ENCODE data around the gene KCNN4. TPM values are rescaled to one million over a fixed set of nuclear protein-coding genes. Genes with fewer than 3 reads are reported as not detected.

Gene KCNN4
- total RNA-seq, 5 donors from 2014 or later (not counting 1 experiment from before 2014, with no cell fraction given): 21.9 to 90.1 (median 37.6) TPM

- CTCF ChIA-PET: no interaction called here
- H3K4me3 Mint-ChIP-seq: peak overlapping the region; percentile 63 to 83 (median 64)
- H3K27ac Mint-ChIP-seq: peak overlapping the region; percentile 97 to 98
- Histone ChIP-seq H3K27me3 (replicated peaks in 1 of 2; ENCODE audit: control insufficient read depth in 2 of 2, extremely low read depth in 1 of 2, insufficient read depth in 2 of 2, low read length in 1 of 2) (no peaks in the 10 kb centered on the region), H3K9me3 (no peaks in the 10 kb centered on the region), H3K27ac (ENCODE audit: low read length) (peak overlapping the region; percentile 71), H3K4me1 (ENCODE audit: control insufficient read depth in 1 of 2, extremely low read depth in 1 of 2, insufficient read depth in 2 of 2, low read length in 2 of 2) (peaks cover 17 to 66% of the 10 kb centered on the region in 2 experiments), H3K36me3 (ENCODE audit: control insufficient read depth in 2 of 2, extremely low read depth in 1 of 2, insufficient read depth in 1 of 2, low read length in 1 of 2) (no peaks in the 10 kb centered on the region), H3K4me3 (ENCODE audit: control insufficient read depth in 1 of 2, extremely low read depth in 1 of 2, low read length in 1 of 2) (no peak overlapping the region)
- H3K4me1 Mint-ChIP-seq: peaks cover 57 to 60% (median 59%) of the 10 kb centered on the region in 3 donors
- DNase-seq (no peak), ATAC-seq (replicated peaks in 1 of 4) (no peak)
- WGBS (ENCODE audit: insufficient coverage): 80% methylated on average over 8 of the region's 8 CpGs
- H3K9me3 Mint-ChIP-seq: no peaks in the 10 kb centered on the region
- no peaks in the 10 kb centered on the region for H3K36me3 Mint-ChIP-seq
- H3K27me3 Mint-ChIP-seq: no peaks in the 10 kb centered on the region
- POLR2A ChIA-PET: no interaction called here
Observed at GRCh38 chr19:43783636-43784035, 2.9 kb upstream of the KCNN4 start.

GRCh38 chr19:43782689-43783231 lies 2.0 kb upstream of the KCNN4 start:
- POLR2A ChIA-PET: no interaction called here
- Histone ChIP-seq H3K36me3 (ENCODE audit: control insufficient read depth in 2 of 2, extremely low read depth in 1 of 2, insufficient read depth in 1 of 2, low read length in 1 of 2) (no peaks in the 10 kb centered on the region), H3K4me1 (ENCODE audit: control insufficient read depth in 1 of 2, extremely low read depth in 1 of 2, insufficient read depth in 2 of 2, low read length in 2 of 2) (peaks cover 23 to 75% of the 10 kb centered on the region in 2 experiments), H3K9me3 (no peaks in the 10 kb centered on the region), H3K27ac (ENCODE audit: low read length) (no peak overlapping the region), H3K27me3 (replicated peaks in 1 of 2; ENCODE audit: control insufficient read depth in 2 of 2, extremely low read depth in 1 of 2, insufficient read depth in 2 of 2, low read length in 1 of 2) (no peaks in the 10 kb centered on the region), H3K4me3 (ENCODE audit: control insufficient read depth in 1 of 2, extremely low read depth in 1 of 2, low read length in 1 of 2) (peak overlapping the region in 1 of 2 donors; percentile 11)
- H3K27ac Mint-ChIP-seq: peak overlapping the region; percentile 85 to 95
- 94% methylated on average over 18 of the region's 24 CpGs for WGBS (ENCODE audit: insufficient coverage)
- H3K4me3 Mint-ChIP-seq: peak overlapping the region; percentile 2 to 83 (median 82)
- no peaks in the 10 kb centered on the region for H3K27me3 Mint-ChIP-seq
- ATAC-seq (replicated peaks in 1 of 4) (no peak), DNase-seq (no peak)
- CTCF ChIA-PET: no interaction called here
- H3K9me3 Mint-ChIP-seq: no peaks in the 10 kb centered on the region
- peaks cover 65 to 69% (median 67%) of the 10 kb centered on the region in 3 donors for H3K4me1 Mint-ChIP-seq
- no peaks in the 10 kb centered on the region for H3K36me3 Mint-ChIP-seq

- Histone ChIP-seq H3K4me3 (ENCODE audit: control insufficient read depth in 1 of 2, extremely low read depth in 1 of 2, low read length in 1 of 2) (peak overlapping the region in 1 of 2 donors; percentile 11), H3K4me1 (ENCODE audit: control insufficient read depth in 1 of 2, extremely low read depth in 1 of 2, insufficient read depth in 2 of 2, low read length in 2 of 2) (peaks cover 26 to 79% of the 10 kb centered on the region in 2 experiments), H3K9me3 (no peaks in the 10 kb centered on the region), H3K36me3 (ENCODE audit: control insufficient read depth in 2 of 2, extremely low read depth in 1 of 2, insufficient read depth in 1 of 2, low read length in 1 of 2) (no peaks in the 10 kb centered on the region), H3K27ac (ENCODE audit: low read length) (no peak overlapping the region), H3K27me3 (replicated peaks in 1 of 2; ENCODE audit: control insufficient read depth in 2 of 2, extremely low read depth in 1 of 2, insufficient read depth in 2 of 2, low read length in 1 of 2) (no peaks in the 10 kb centered on the region)
- peak overlapping the region; percentile 2 to 83 (median 82) for H3K4me3 Mint-ChIP-seq
- ATAC-seq (replicated peaks in 1 of 4) (no peak), DNase-seq (no peak)
- H3K9me3 Mint-ChIP-seq: no peaks in the 10 kb centered on the region
- H3K27me3 Mint-ChIP-seq: no peaks in the 10 kb centered on the region
- peaks cover 70 to 74% (median 72%) of the 10 kb centered on the region in 3 donors for H3K4me1 Mint-ChIP-seq
- POLR2A ChIA-PET: no interaction called here
- peak overlapping the region; percentile 85 to 95 for H3K27ac Mint-ChIP-seq
- WGBS (ENCODE audit: insufficient coverage): 75% methylated on average over 4 of the region's 8 CpGs
- no peaks in the 10 kb centered on the region for H3K36me3 Mint-ChIP-seq
- CTCF ChIA-PET: no interaction called here
Observed at GRCh38 chr19:43782311-43782660, 1.5 kb upstream of the KCNN4 start.

GRCh38 chr19:43781630-43782310 lies 997 bp upstream of the KCNN4 start:
- H3K27me3 Mint-ChIP-seq: no peaks in the 10 kb centered on the region
- H3K4me3 Mint-ChIP-seq: peak overlapping the region; percentile 73 to 83 (median 82)
- H3K4me1 Mint-ChIP-seq: peaks cover 75 to 79% (median 76%) of the 10 kb centered on the region in 3 donors
- Histone ChIP-seq H3K4me3 (ENCODE audit: control insufficient read depth in 1 of 2, extremely low read depth in 1 of 2, low read length in 1 of 2) (no peak overlapping the region), H3K4me1 (ENCODE audit: control insufficient read depth in 1 of 2, extremely low read depth in 1 of 2, insufficient read depth in 2 of 2, low read length in 2 of 2) (peaks cover 31 to 85% of the 10 kb centered on the region in 2 experiments), H3K27ac (ENCODE audit: low read length) (no peak overlapping the region), H3K9me3 (no peaks in the 10 kb centered on the region), H3K27me3 (replicated peaks in 1 of 2; ENCODE audit: control insufficient read depth in 2 of 2, extremely low read depth in 1 of 2, insufficient read depth in 2 of 2, low read length in 1 of 2) (no peaks in the 10 kb centered on the region), H3K36me3 (ENCODE audit: control insufficient read depth in 2 of 2, extremely low read depth in 1 of 2, insufficient read depth in 1 of 2, low read length in 1 of 2) (no peaks in the 10 kb centered on the region)
- H3K27ac Mint-ChIP-seq: peak overlapping the region; percentile 86 to 95
- CTCF ChIA-PET: no interaction called here
- WGBS (ENCODE audit: insufficient coverage): 73% methylated on average over 13 of the region's 14 CpGs
- H3K9me3 Mint-ChIP-seq: no peaks in the 10 kb centered on the region
- H3K36me3 Mint-ChIP-seq: no peaks in the 10 kb centered on the region
- POLR2A ChIA-PET: no interaction called here
- DNase-seq: no peak
- no peak for ATAC-seq (replicated peaks in 1 of 4)

GRCh38 chr19:43779820-43780219 lies 953 bp downstream of the KCNN4 start:
- H3K27ac ChIP-seq (ENCODE audit: low read length): peak overlapping the region; percentile 48
- ChIA-PET POLR2A (no interaction called here), CTCF (interaction anchor here in 1 of 2 donors (1.1 to 2.8 kb wide), 2 partner anchors 35 to 111 kb away, joined by 5 to 8 read pairs; no protein-coding TSS in a partner anchor)
- H3K36me3 Mint-ChIP-seq: peaks cover 4% of the 10 kb centered on the region
- H3K4me1 Mint-ChIP-seq: peaks cover 80 to 91% (median 86%) of the 10 kb centered on the region in 3 donors
- no CpG with 5 or more reads among the region's 3 CpGs for WGBS (ENCODE audit: insufficient coverage)
- ATAC-seq (replicated peaks in 1 of 4) (no peak), DNase-seq (no peak)
- peak overlapping the region; percentile 86 to 95 for H3K27ac Mint-ChIP-seq
- peak overlapping the region; percentile 55 to 68 for H3K4me3 ChIP-seq (ENCODE audit: control insufficient read depth in 1 of 2, extremely low read depth in 1 of 2, low read length in 1 of 2)
- H3K9me3 ChIP-seq: no peaks in the 10 kb centered on the region
- H3K4me3 Mint-ChIP-seq: peak overlapping the region; percentile 73 to 83 (median 80)
- peaks cover 0 to 3% of the 10 kb centered on the region in 2 donors for H3K36me3 ChIP-seq (ENCODE audit: control insufficient read depth in 2 of 2, extremely low read depth in 1 of 2, insufficient read depth in 1 of 2, low read length in 1 of 2)
- H3K27me3 ChIP-seq (replicated peaks in 1 of 2; ENCODE audit: control insufficient read depth in 2 of 2, extremely low read depth in 1 of 2, insufficient read depth in 2 of 2, low read length in 1 of 2): no peaks in the 10 kb centered on the region
- no peaks in the 10 kb centered on the region for H3K9me3 Mint-ChIP-seq
- H3K4me1 ChIP-seq (ENCODE audit: control insufficient read depth in 1 of 2, extremely low read depth in 1 of 2, insufficient read depth in 2 of 2, low read length in 2 of 2): peaks cover 36 to 93% of the 10 kb centered on the region in 2 experiments
- H3K27me3 Mint-ChIP-seq: no peaks in the 10 kb centered on the region

- peaks cover 75 to 87% (median 82%) of the 10 kb centered on the region in 3 donors for H3K4me1 Mint-ChIP-seq
- H3K4me3 Mint-ChIP-seq: peak overlapping the region; percentile 73 to 83 (median 80)
- 54% methylated on average over 16 of the region's 16 CpGs for WGBS (ENCODE audit: insufficient coverage)
- peaks cover 0 to 3% of the 10 kb centered on the region in 2 donors for H3K36me3 ChIP-seq (ENCODE audit: control insufficient read depth in 2 of 2, extremely low read depth in 1 of 2, insufficient read depth in 1 of 2, low read length in 1 of 2)
- ChIA-PET CTCF (interaction anchor here in 1 of 2 donors (1.1 to 2.8 kb wide), 4 partner anchors 25 to 111 kb away, joined by 5 to 8 read pairs (median 8); partner anchors contain the start of gene SMG9), POLR2A (no interaction called here)
- no peaks in the 10 kb centered on the region for H3K27me3 Mint-ChIP-seq
- H3K27ac ChIP-seq (ENCODE audit: low read length): peak overlapping the region; percentile 48
- H3K4me3 ChIP-seq (ENCODE audit: control insufficient read depth in 1 of 2, extremely low read depth in 1 of 2, low read length in 1 of 2): peak overlapping the region; percentile 55 to 68
- peaks cover 4% of the 10 kb centered on the region for H3K36me3 Mint-ChIP-seq
- H3K27me3 ChIP-seq (replicated peaks in 1 of 2; ENCODE audit: control insufficient read depth in 2 of 2, extremely low read depth in 1 of 2, insufficient read depth in 2 of 2, low read length in 1 of 2): no peaks in the 10 kb centered on the region
- no peaks in the 10 kb centered on the region for H3K9me3 Mint-ChIP-seq
- DNase-seq (no peak), ATAC-seq (replicated peaks in 1 of 4) (no peak)
- H3K27ac Mint-ChIP-seq: peak overlapping the region; percentile 86 to 95
- H3K9me3 ChIP-seq: no peaks in the 10 kb centered on the region
- H3K4me1 ChIP-seq (ENCODE audit: control insufficient read depth in 1 of 2, extremely low read depth in 1 of 2, insufficient read depth in 2 of 2, low read length in 2 of 2): peaks cover 32 to 87% of the 10 kb centered on the region in 2 experiments
Observed at GRCh38 chr19:43779147-43779819, 1.5 kb downstream of the KCNN4 start.
